Choroid plexus epithelial cell (primary cell): ENCODE data around the gene LINS1.
A peak's percentile ranks its signal among the peaks of the same experiment; 100 is the strongest.

Experiments used
- DNase-seq: peaks from one replicate; pipeline ENCODE4 v3.0.0-alpha.2; 2010; ENCODE audit warnings: low read depth
- H3K4me3 ChIP-seq: 2 replicates; pipeline ENCODE4 v1.5.1; 2011; ENCODE audit warnings: low read depth, mild to moderate bottlenecking, control low read depth, low read length, moderate library complexity
- CTCF ChIP-seq: conservative IDR thresholded peaks from 2 replicates; pipeline ENCODE4 v1.5.1; 2011; ENCODE audit warnings: low read depth, mild to moderate bottlenecking, control low read depth, inconsistent platforms, low read length, moderate library complexity

The LINS1 gene

DNA sequence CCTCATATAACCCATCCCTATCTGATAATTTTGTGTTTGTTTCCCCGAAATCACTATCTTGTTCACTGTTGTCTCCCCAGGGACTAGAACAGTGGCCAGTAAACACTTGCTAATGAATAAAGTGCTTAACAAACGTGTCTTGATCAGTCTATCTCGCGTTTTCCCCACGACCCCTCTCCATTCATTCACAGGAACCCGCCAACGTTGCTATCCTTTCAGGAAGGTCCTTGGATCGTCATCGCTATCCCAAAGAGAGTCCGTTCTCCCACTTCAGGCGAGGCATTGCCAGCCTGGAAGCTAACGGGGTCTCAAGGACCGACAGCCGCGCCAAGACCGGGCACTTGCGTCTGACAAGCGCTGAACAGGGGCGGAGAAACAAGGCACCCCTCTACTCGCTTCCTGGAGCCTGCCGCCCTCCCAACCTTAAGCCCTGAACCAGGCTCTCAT lies 344 bp downstream of the LINS1 start:
- no peak for TF ChIP-seq CTCF
- no peak for DNase-seq
- H3K4me3 ChIP-seq = peak overlapping the region; percentile 91

GRCh38 chr15:100601163-100601562 lies 821 bp downstream of the LINS1 start:
- peak overlapping the region; percentile 91 for H3K4me3 ChIP-seq
- no peak for TF ChIP-seq CTCF
- peak; percentile 48 for DNase-seq

- no peak for DNase-seq
- no peak for TF ChIP-seq CTCF
Observed at GRCh38 chr15:100598655-100599054, 3.3 kb downstream of the LINS1 start.

DNA sequence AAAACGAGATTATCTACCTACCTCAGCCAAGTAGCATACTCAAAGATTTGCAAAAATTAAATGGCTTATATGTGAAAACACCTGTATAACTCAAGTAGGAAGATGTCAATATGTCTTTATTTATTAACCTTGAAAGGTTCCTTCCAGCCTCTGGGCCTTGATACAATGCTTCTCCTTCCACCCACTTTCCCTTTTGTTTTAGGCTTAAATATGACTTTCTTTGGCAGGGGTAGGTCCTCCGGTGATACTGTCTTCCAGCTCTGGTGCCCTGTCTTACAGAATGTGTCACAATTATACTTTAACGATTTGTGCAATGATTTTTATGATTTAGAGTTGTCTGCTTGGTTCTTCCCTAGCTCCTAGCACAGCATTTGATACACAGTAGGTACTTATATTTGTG lies 4.1 kb downstream of the LINS1 start:
- H3K4me3 ChIP-seq = no peak overlapping the region
- no peak for TF ChIP-seq CTCF
- DNase-seq = no peak

More at GRCh38 chr15:100598655-100599054, 3.3 kb downstream of the LINS1 start:
- H3K4me3 ChIP-seq = no peak overlapping the region

DNA sequence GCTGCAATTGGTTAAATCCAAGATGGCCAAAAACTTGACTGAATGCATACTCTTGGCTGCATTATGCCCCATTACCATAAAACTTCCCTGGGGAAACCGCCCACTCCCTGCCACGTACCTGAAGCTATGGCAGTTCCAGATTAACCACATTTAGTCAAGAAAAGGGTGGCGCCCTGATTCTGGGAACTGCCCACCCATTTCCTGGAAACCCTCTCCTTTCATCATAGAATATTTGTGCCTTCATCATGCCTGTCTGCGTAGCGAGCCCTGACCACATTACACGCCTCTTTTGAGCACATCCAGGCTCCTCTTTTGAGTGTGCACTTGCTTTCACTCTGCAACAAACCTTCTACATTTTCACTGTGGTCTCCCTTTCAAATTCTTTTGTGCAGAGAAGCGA lies 5.2 kb downstream of the LINS1 start:
- DNase-seq = no peak
- H3K4me3 ChIP-seq = no peak overlapping the region
- no peak for TF ChIP-seq CTCF

GRCh38 chr15:100595964-100596363 lies 6.0 kb downstream of the LINS1 start:
- H3K4me3 ChIP-seq = no peak overlapping the region
- no peak for DNase-seq
- TF ChIP-seq CTCF = no peak

- H3K4me3 ChIP-seq = no peak overlapping the region
- DNase-seq = no peak
- TF ChIP-seq CTCF = no peak
Observed at GRCh38 chr15:100593431-100593830, 8.6 kb downstream of the LINS1 start.
